ENCODE results near the gene CELF5. TPM values are rescaled to one million over a fixed set of nuclear protein-coding genes. Genes with fewer than 3 reads are reported as not detected.

Gene CELF5
- total and polyA plus RNA-seq, 7 donors = under 0.01 to 1.1 (median 0.37) TPM; not detected in 1

GRCh38 chr19:3278749-3279148 lies 54.3 kb downstream of the CELF5 start:
- Histone ChIP-seq H3K4me1 (peaks cover 0 to 17% (median 8%) of the 10 kb centered on the region in 4 donors), H3K9me3 (no peaks in the 10 kb centered on the region), H3K27ac (no peak overlapping the region), H3K36me3 (no peaks in the 10 kb centered on the region), H3K27me3 (peaks cover 37 to 93% (median 62%) of the 10 kb centered on the region in 3 donors), H3K4me3 (no peak overlapping the region)
- DNase-seq = no peak
- TF ChIP-seq CTCF (IDR thresholded peaks at IDR 0.05) = no peak
- TF ChIP-seq POLR2AphosphoS5 (IDR thresholded peaks at IDR 0.05) = no peak
- no peak for TF ChIP-seq EP300 (IDR thresholded peaks at IDR 0.05)
- TF ChIP-seq POLR2A (IDR thresholded peaks at IDR 0.05) = no peak
- 81 to 84% methylated on average over 5 of the region's 5 CpGs for whole genome bisulfite sequencing, 2 donors
- intact Hi-C loops (cut with DNase I) = no loop called here

GRCh38 chr19:3279306-3279705 lies 54.8 kb downstream of the CELF5 start:
- peaks cover 0 to 17% (median 9%) of the 10 kb centered on the region in 4 donors for H3K4me1 ChIP-seq
- no peaks in the 10 kb centered on the region for H3K36me3 ChIP-seq
- no peak overlapping the region for H3K27ac ChIP-seq
- no peak overlapping the region for H3K4me3 ChIP-seq
- TF ChIP-seq CTCF (IDR thresholded peaks at IDR 0.05) = no peak
- TF ChIP-seq POLR2A (IDR thresholded peaks at IDR 0.05) = no peak
- no peak for TF ChIP-seq EP300 (IDR thresholded peaks at IDR 0.05)
- TF ChIP-seq POLR2AphosphoS5 (IDR thresholded peaks at IDR 0.05) = no peak
- intact Hi-C loops (cut with DNase I) = no loop called here
- WGBS, 2 donors = 82 to 85% methylated on average over 7 of the region's 7 CpGs
- no peaks in the 10 kb centered on the region for H3K9me3 ChIP-seq
- peaks cover 41 to 93% (median 61%) of the 10 kb centered on the region in 3 donors for H3K27me3 ChIP-seq
- no peak for DNase-seq

- Histone ChIP-seq H3K36me3 (no peaks in the 10 kb centered on the region), H3K4me1 (peaks cover 0 to 23% (median 16%) of the 10 kb centered on the region in 4 donors), H3K27ac (no peak overlapping the region), H3K27me3 (peaks cover 43 to 93% (median 60%) of the 10 kb centered on the region in 3 donors), H3K9me3 (no peaks in the 10 kb centered on the region), H3K4me3 (no peak overlapping the region)
- 86 to 88% methylated on average over 21 of the region's 21 CpGs for WGBS, 2 donors
- TF ChIP-seq POLR2A (IDR thresholded peaks at IDR 0.05) (no peak), POLR2AphosphoS5 (IDR thresholded peaks at IDR 0.05) (no peak), CTCF (IDR thresholded peaks at IDR 0.05) (no peak), EP300 (IDR thresholded peaks at IDR 0.05) (no peak)
- intact Hi-C loops (cut with DNase I) = no loop called here
- no peak for DNase-seq
Measured at GRCh38 chr19:3281026-3281425, 56.6 kb downstream of the CELF5 start.

GRCh38 chr19:3282155-3282554 lies 57.7 kb downstream of the CELF5 start:
- Histone ChIP-seq H3K27ac (no peak overlapping the region), H3K4me1 (peaks cover 0 to 17% (median 16%) of the 10 kb centered on the region in 4 donors), H3K27me3 (peaks cover 34 to 87% (median 53%) of the 10 kb centered on the region in 3 donors), H3K4me3 (no peak overlapping the region), H3K9me3 (no peaks in the 10 kb centered on the region), H3K36me3 (no peaks in the 10 kb centered on the region)
- DNase-seq = no peak
- TF ChIP-seq CTCF (IDR thresholded peaks at IDR 0.05) = no peak
- TF ChIP-seq POLR2A (IDR thresholded peaks at IDR 0.05) = no peak
- TF ChIP-seq POLR2AphosphoS5 (IDR thresholded peaks at IDR 0.05) = no peak
- TF ChIP-seq EP300 (IDR thresholded peaks at IDR 0.05) = no peak
- intact Hi-C loops (cut with DNase I) = no loop called here
- 62 to 82% methylated on average over 14 of the region's 14 CpGs for WGBS, 2 donors

GRCh38 chr19:3282564-3282963 lies 58.1 kb downstream of the CELF5 start:
- Histone ChIP-seq H3K4me1 (peaks cover 0 to 17% (median 16%) of the 10 kb centered on the region in 4 donors), H3K27me3 (peaks cover 34 to 83% (median 53%) of the 10 kb centered on the region in 3 donors), H3K9me3 (no peaks in the 10 kb centered on the region), H3K27ac (no peak overlapping the region), H3K36me3 (no peaks in the 10 kb centered on the region), H3K4me3 (no peak overlapping the region)
- 67 to 74% methylated on average over 6 of the region's 6 CpGs for WGBS, 2 donors
- intact Hi-C loops (cut with DNase I) = no loop called here
- no peak for DNase-seq
- TF ChIP-seq EP300 (IDR thresholded peaks at IDR 0.05) = no peak
- TF ChIP-seq POLR2A (IDR thresholded peaks at IDR 0.05) = no peak
- no peak for TF ChIP-seq POLR2AphosphoS5 (IDR thresholded peaks at IDR 0.05)
- no peak for TF ChIP-seq CTCF (IDR thresholded peaks at IDR 0.05)

All from sigmoid colon (tissue), 7 donors.